Measurements from ENCODE around the gene LONRF3.
"Not testable (repeated sequence)": the region's sequence is repeated elsewhere in the genome, so short reads cannot be mapped to it uniquely, and the experiment has no call there.

DNA sequence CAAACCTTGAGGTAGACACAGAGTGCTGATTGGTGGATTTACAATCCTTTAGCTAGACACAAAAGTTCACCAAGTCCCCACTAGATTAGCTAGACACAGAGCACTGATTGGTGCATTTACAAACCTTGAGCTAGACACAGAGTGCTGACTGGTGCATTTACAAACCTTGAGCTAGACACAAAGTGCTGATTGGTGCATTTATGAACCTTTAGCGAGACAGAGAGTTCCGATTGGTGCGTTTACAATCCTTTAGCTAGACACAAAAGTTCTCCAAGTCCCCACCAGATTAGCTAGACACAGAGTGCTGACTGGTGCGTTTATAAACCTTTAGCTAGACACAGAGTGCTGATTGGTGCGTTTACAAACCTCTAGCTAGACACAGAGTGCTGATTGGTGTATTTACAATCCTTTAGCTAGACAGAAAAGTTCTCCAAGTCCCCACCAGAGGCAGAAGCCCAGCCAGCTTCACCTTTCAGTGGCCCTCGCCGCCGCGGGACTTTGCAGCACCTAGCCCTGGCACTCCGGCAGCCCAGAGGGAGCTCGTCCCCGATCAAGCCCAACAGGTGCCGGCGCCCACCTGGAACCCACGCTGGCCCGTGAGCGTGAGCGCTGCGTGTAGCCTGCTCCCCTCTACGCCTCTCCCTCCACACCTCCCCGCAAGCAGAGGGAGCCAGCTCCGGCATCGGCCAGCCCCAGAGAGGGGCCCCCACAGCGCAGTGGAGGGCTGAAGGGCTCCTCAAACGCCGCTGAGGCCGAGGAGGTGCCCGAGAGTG lies 53.7 kb downstream of the LONRF3 start:
- TF ChIP-seq CTBP1 (IDR thresholded peaks at IDR 0.05; ENCODE audit: borderline replicate concordance); ARNT (IDR thresholded peaks at IDR 0.05); BHLHE40 (IDR thresholded peaks at IDR 0.05; ENCODE audit: borderline replicate concordance); FOXM1 (IDR thresholded peaks at IDR 0.05; ENCODE audit: borderline replicate concordance); FOXA1 (IDR thresholded peaks at IDR 0.05); HDGF (IDR thresholded peaks at IDR 0.05; ENCODE audit: borderline replicate concordance); SUZ12 (IDR thresholded peaks at IDR 0.05); ZNF384 (IDR thresholded peaks at IDR 0.05); ELF4 (IDR thresholded peaks at IDR 0.05); SP1 (IDR thresholded peaks at IDR 0.05): not testable (repeated sequence)
